GM12801 (cell line): ENCODE data around the gene DYRK1B.

Source experiments
- TF ChIP-seq, protein P1 (sequence below): IDR thresholded peaks from one replicate; pipeline ENCODE4 v1.5.1; 2011; ENCODE audit warnings: control low read depth; ENCODE audit not compliant: insufficient read length; ENCODE audit errors: extremely low read depth

The DYRK1B gene

GRCh38 chr19:39833160-39833463 lies 850 bp downstream of the DYRK1B start:
- TF ChIP-seq, protein P1, sequence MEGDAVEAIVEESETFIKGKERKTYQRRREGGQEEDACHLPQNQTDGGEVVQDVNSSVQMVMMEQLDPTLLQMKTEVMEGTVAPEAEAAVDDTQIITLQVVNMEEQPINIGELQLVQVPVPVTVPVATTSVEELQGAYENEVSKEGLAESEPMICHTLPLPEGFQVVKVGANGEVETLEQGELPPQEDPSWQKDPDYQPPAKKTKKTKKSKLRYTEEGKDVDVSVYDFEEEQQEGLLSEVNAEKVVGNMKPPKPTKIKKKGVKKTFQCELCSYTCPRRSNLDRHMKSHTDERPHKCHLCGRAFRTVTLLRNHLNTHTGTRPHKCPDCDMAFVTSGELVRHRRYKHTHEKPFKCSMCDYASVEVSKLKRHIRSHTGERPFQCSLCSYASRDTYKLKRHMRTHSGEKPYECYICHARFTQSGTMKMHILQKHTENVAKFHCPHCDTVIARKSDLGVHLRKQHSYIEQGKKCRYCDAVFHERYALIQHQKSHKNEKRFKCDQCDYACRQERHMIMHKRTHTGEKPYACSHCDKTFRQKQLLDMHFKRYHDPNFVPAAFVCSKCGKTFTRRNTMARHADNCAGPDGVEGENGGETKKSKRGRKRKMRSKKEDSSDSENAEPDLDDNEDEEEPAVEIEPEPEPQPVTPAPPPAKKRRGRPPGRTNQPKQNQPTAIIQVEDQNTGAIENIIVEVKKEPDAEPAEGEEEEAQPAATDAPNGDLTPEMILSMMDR, result no peak

- TF ChIP-seq, protein P1, result no peak
Observed at GRCh38 chr19:39832341-39833083, 1.4 kb downstream of the DYRK1B start.

- TF ChIP-seq, protein P1, result no peak
Observed at GRCh38 chr19:39831679-39832078, 2.3 kb downstream of the DYRK1B start.

- TF ChIP-seq, protein P1, result no peak
Observed at GRCh38 chr19:39830847-39831246, 3.1 kb downstream of the DYRK1B start.

GRCh38 chr19:39830406-39830805 lies 3.6 kb downstream of the DYRK1B start:
- TF ChIP-seq, protein P1, result no peak

- TF ChIP-seq, protein P1, result no peak
Observed at GRCh38 chr19:39829702-39830275, 4.2 kb downstream of the DYRK1B start.

DNA sequence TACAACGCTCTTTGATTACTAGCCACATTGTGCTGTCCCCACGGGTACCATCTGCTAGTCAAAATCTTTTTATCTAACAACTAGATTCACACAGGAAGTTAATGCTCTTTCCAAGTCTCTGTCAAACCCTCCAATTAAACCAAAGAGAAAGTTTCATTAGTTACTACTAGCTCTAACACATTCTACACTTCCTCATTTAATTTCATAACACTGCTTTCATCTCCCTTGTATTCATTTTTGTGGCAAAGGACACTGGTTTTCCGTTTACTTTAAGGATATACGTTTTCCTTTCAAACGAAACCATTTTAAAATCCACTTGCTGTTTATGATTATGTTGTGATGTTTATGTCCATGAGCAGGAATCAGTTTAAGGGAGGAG lies 5.3 kb downstream of the DYRK1B start:
- TF ChIP-seq, protein P1, result no peak
